K562 (cell line): ENCODE results near the gene NOTCH3. TPM values are rescaled to one million over a fixed set of nuclear protein-coding genes. Genes with fewer than 3 reads are reported as not detected.

Experiments used
- ATAC-seq: fragments of 200-7000 bp; cut with Tn5 transposase; 3 replicates; pipeline ENCODE4 v1.9.1; 2020; ENCODE audit warnings: moderate library complexity
- BruUV-seq: library from RNA; stranded (reverse); fragments of 400-500 nt; replicated peaks from 2 replicates; lab custom pipeline; 2021; lab: Mats Ljungman, UMichigan
- CTCF ChIA-PET: fragments of 300-600 bp; formaldehyde crosslinking; extraction: SDS; loops from one replicate; lab custom pipeline; 2021; ENCODE audit warnings: low intra/inter-chr PET ratio; lab: Yijun Ruan, JAX
- POLR2A ChIA-PET: fragments of 300-600, 350-650 bp; sonication (Branson Sonifier 250); formaldehyde crosslinking; extraction: SDS; loops from one replicate; lab custom pipeline; 2021; ENCODE audit warnings: antibody characterized with exemption, inconsistent platforms; lab: Yijun Ruan, JAX
- DNase-seq, 4 experiments: peaks; one replicate each; pipeline versions ENCODE4 v3.0.0 to v3.0.0-alpha.2; 2011 to 2018; ENCODE audit warnings: low spot score in 3 of 4, mixed read lengths in 3 of 4; ENCODE audit errors: extremely low read depth in 1 of 4
- FAIRE-seq: peaks from 2 replicates; lab custom pipeline; 2011; peaks lifted over from hg19 to GRCh38; lab: Jason Lieb, UNC
- H2AFZ ChIP-seq: 2 replicates; pipeline ENCODE4 v1.6.0; 2011; ENCODE audit warnings: low read depth, low read length, control low read depth, inconsistent platforms
- H3K27ac ChIP-seq: fragments of 200-600 bp; 3 replicates; pipeline ENCODE4 v1.8.0; 2011; ENCODE audit warnings: low read depth, mild to moderate bottlenecking, control low read depth, inconsistent platforms, low read length, moderate library complexity, mixed read lengths; ENCODE audit errors: extremely low read depth
- H3K27me3 ChIP-seq, 2 experiments: fragments of 300-600 bp in 1 of 2; 2 replicates in 1 of 2; 3 replicates in 1 of 2; pipeline versions ENCODE4 v1.6.0 to v1.8.0; 2011; ENCODE audit warnings: inconsistent platforms in 2 of 2, low read length in 2 of 2, mild to moderate bottlenecking in 1 of 2, mixed read lengths in 1 of 2, moderate library complexity in 1 of 2; ENCODE audit not compliant: control insufficient read depth in 2 of 2, insufficient read depth in 2 of 2
- H3K36me3 ChIP-seq: fragments of 300-600 bp; 3 replicates; pipeline ENCODE4 v1.8.0; 2011; ENCODE audit warnings: mild to moderate bottlenecking, low read length, inconsistent platforms; ENCODE audit not compliant: control insufficient read depth, insufficient read depth
- H3K4me1 ChIP-seq, 2 experiments: fragments of 200-600 bp in 1 of 2; replicated peaks in 1 of 2; 2 replicates in 1 of 2; 3 replicates in 1 of 2; pipeline versions ENCODE4 v1.5.1 to v1.8.0; 2011; ENCODE audit warnings: inconsistent platforms in 2 of 2, low read length in 2 of 2, mild to moderate bottlenecking in 1 of 2, mixed read lengths in 1 of 2, moderate library complexity in 1 of 2; ENCODE audit not compliant: control insufficient read depth in 2 of 2, insufficient read depth in 2 of 2
- H3K4me2 ChIP-seq: 2 replicates; pipeline ENCODE4 v1.6.1; 2011; ENCODE audit warnings: low read length, control low read depth, inconsistent platforms, mixed read lengths; ENCODE audit not compliant: insufficient read depth
- H3K4me3 ChIP-seq: fragments of 200-600 bp; sonication (generic), shearing (Covaris generic); 2 replicates; pipeline ENCODE4 v1.5.1; 2016; ENCODE audit warnings: control low read depth, inconsistent platforms
- H3K79me2 ChIP-seq: fragments of 200-600 bp; 3 replicates; pipeline ENCODE4 v1.8.0; 2011; ENCODE audit warnings: low read length, inconsistent platforms; ENCODE audit not compliant: control insufficient read depth, insufficient read depth
- H3K9ac ChIP-seq, 2 experiments: 2 replicates each; pipeline versions ENCODE4 v1.6.0 to v1.6.1; 2011; ENCODE audit warnings: low read depth in 2 of 2, low read length in 2 of 2, control low read depth in 1 of 2, inconsistent platforms in 1 of 2, mild to moderate bottlenecking in 1 of 2, mixed read lengths in 1 of 2; ENCODE audit not compliant: insufficient read depth in 1 of 2
- H3K9me1 ChIP-seq: one replicate; pipeline ENCODE4 v1.6.0; 2011; ENCODE audit warnings: inconsistent platforms, mild to moderate bottlenecking, low read length, moderate library complexity; ENCODE audit not compliant: control insufficient read depth, insufficient read depth
- H3K9me3 ChIP-seq: replicated peaks from 2 replicates; pipeline ENCODE4 v1.5.1; 2011; ENCODE audit warnings: low read depth, low read length, inconsistent platforms; ENCODE audit not compliant: control insufficient read depth, insufficient read depth
- H4K20me1 ChIP-seq: replicated peaks from 2 replicates; pipeline ENCODE4 v1.6.1; 2011; ENCODE audit warnings: low read length, inconsistent platforms, mixed read lengths; ENCODE audit not compliant: control insufficient read depth, insufficient read depth
- ATF4 ChIP-seq: fragments of 450-650 bp; formaldehyde crosslinking; IDR thresholded peaks from 2 replicates; pipeline ENCODE4 v1.4.0; 2022; ENCODE audit warnings: mild to moderate bottlenecking, moderate library complexity
- MCM2 ChIP-seq: fragments of 450-650 bp; IDR thresholded peaks from 2 replicates; pipeline ENCODE4 v1.6.1; 2017; ENCODE audit warnings: low read depth, mild to moderate bottlenecking
- NR2C1 ChIP-seq, 2 experiments: fragments of 450-650 bp; IDR thresholded peaks; 2 replicates each; pipeline ENCODE4 v1.6.1; 2017; ENCODE audit warnings: mild to moderate bottlenecking in 2 of 2, antibody characterized with exemption in 1 of 2, inconsistent platforms in 1 of 2, missing compliant biosample characterization in 1 of 2, missing genetic modification characterization in 1 of 2
- POLR2G ChIP-seq: fragments of 200-400 bp; formaldehyde crosslinking; IDR thresholded peaks from 2 replicates; pipeline ENCODE4 v1.6.1; 2017; ENCODE audit warnings: low read depth, mild to moderate bottlenecking, antibody characterized with exemption, low read length, moderate library complexity
- RBM22 ChIP-seq: fragments of 200-400 bp; formaldehyde crosslinking; IDR thresholded peaks from 2 replicates; pipeline ENCODE4 v1.6.1; 2018; ENCODE audit warnings: low read length, low read depth; ENCODE audit not compliant: poor library complexity, severe bottlenecking
- TEAD4 ChIP-seq, 2 experiments: sonication (generic) in 1 of 2; formaldehyde crosslinking in 1 of 2; IDR thresholded peaks; 2 replicates each; pipeline versions ENCODE4 v1.6.1 to v1.8.0; 2012 to 2022; ENCODE audit warnings: borderline replicate concordance in 1 of 2, inconsistent platforms in 1 of 2, low read length in 1 of 2, mild to moderate bottlenecking in 1 of 2, missing genetic modification reagents in 1 of 2
- ZNF224 ChIP-seq: sonication (generic); formaldehyde crosslinking; IDR thresholded peaks from 2 replicates; pipeline ENCODE4 v1.8.0; 2022; ENCODE audit warnings: mild to moderate bottlenecking, missing genetic modification reagents
- WGBS: fragments of 100-300 bp; shearing (Covaris generic); methylation state at CpG from one replicate; pipeline ENCODE4 v1.1.6; 2016; ENCODE audit warnings: low coverage, mixed read lengths; ENCODE audit not compliant: insufficient coverage; ENCODE audit errors: missing lambda C conversion rate; 5-methylcytosine and 5-hydroxymethylcytosine counted together
- in situ Hi-C: fragments of 300-500 bp; cut with MboI; formaldehyde crosslinking; loops from 4 replicates; pipeline ENCODE4 v1.15.0; 2018; ENCODE audit warnings: inconsistent platforms, mixed read lengths
- intact Hi-C: fragments of 100-400 bp; cut with micrococcal nuclease; formaldehyde crosslinking; loops from 2 replicates; pipeline ENCODE4 v1.14.2; 2022
- polyA plus RNA-seq, 8 experiments: library from polyadenylated mRNA; depleted of rRNA in 4 of 8; stranded (reverse) in 5 of 8; unstranded in 3 of 8; fragments of >200 nt; fragmentation: Nextera tagmentation in 2 of 8; fragmentation: Illumina TruSeq in 1 of 8; extraction: Ambion mirVana in 2 of 8; extraction: Trizol in 1 of 8; gene quantifications; 2 replicates each; pipeline versions ENCODE4 v1.2.1 to v1.2.3, GENCODE V29; 2011 to 2014; ENCODE audit warnings: inconsistent platforms in 1 of 8, missing spikeins in 1 of 8
- total RNA-seq, 7 experiments: library from RNA; depleted of rRNA in 6 of 7; stranded (reverse); fragments of >200 nt in 6 of 7; fragmentation: Illumina TruSeq in 2 of 7; extraction: Trizol in 2 of 7; gene quantifications; 2 replicates each; pipeline versions ENCODE4 v1.2.1 to v1.2.3, GENCODE V29; 2011 to 2021; ENCODE audit warnings: low replicate concordance in 1 of 7

The NOTCH3 gene
- total and polyA plus RNA-seq, 9 of the 15 experiments (the other 6 are each of a cell fraction or from before 2014, with no cell fraction given): under 0.01 to 1.2 (median 0.16) TPM

GRCh38 chr19:15237759-15238638, 37.2 kb upstream of the NOTCH3 start:
- BruUV-seq: no TSS peak
- CTCF ChIA-PET: no interaction called here

GRCh38 chr19:15236886-15237285, 36.1 kb upstream of the NOTCH3 start:
- no peak overlapping the region; a peak in 1 of 4 replicates for H3K9ac ChIP-seq
- no peak overlapping the region for H3K4me2 ChIP-seq
- ChIA-PET POLR2A (no interaction called here), CTCF (no interaction called here)
- no peak for FAIRE-seq
- H3K27me3 ChIP-seq: no peaks in the 10 kb centered on the region
- H3K27ac ChIP-seq: no peak overlapping the region
- H3K79me2 ChIP-seq: no peaks in the 10 kb centered on the region
- intact Hi-C loops (no loop called here), in situ Hi-C loops (no loop called here)
- no peak for DNase-seq
- no TSS peak for BruUV-seq
- WGBS: 94% methylated on average over 7 of the region's 9 CpGs
- no peak overlapping the region for H3K4me3 ChIP-seq
- peaks cover 8% of the 10 kb centered on the region; the same call in 1 of the 2 replicates for H4K20me1 ChIP-seq
- peaks cover 60% of the 10 kb centered on the region; the same call in 2 of the 3 replicates for H3K36me3 ChIP-seq
- peak; percentile 69 for TF ChIP-seq RBM22
- no peak for TF ChIP-seq ATF4 (CRISPR knock-in tag)
- no peaks in the 10 kb centered on the region for H3K9me3 ChIP-seq
- peaks cover 0 to 4% of the 10 kb centered on the region in 2 experiments; a peak in 1 of 5 replicates for H3K4me1 ChIP-seq
- no peak overlapping the region for H2AFZ ChIP-seq
- ATAC-seq: no peak
- no peaks in the 10 kb centered on the region for H3K9me1 ChIP-seq

More at GRCh38 chr19:15237759-15238638, 37.2 kb upstream of the NOTCH3 start:
- peak; percentile 95 for TF ChIP-seq RBM22
- no peak for TF ChIP-seq MCM2
- peak; percentile 56; the same call in 1 of the 2 replicates for TF ChIP-seq POLR2G
- no peak for TF ChIP-seq ZNF224 (CRISPR knock-in tag)
- TF ChIP-seq TEAD4 (IDR thresholded peaks at IDR 0.05; ENCODE audit: low read length): no peak
- TF ChIP-seq TEAD4 (CRISPR knock-in tag; IDR thresholded peaks at IDR 0.05; ENCODE audit: borderline replicate concordance): no peak
- no peak for TF ChIP-seq NR2C1 (IDR thresholded peaks at IDR 0.05)
- TF ChIP-seq NR2C1 (tag; IDR thresholded peaks at IDR 0.05): no peak
- Histone ChIP-seq H3K4me3 (no peak overlapping the region), H3K9me1 (no peaks in the 10 kb centered on the region), H3K36me3 (peaks cover 68% of the 10 kb centered on the region; the same call in 2 of the 3 replicates), H3K27ac (no peak overlapping the region), H2AFZ (no peak overlapping the region), H3K4me2 (no peak overlapping the region), H4K20me1 (peaks cover 8% of the 10 kb centered on the region), H3K27me3 (no peaks in the 10 kb centered on the region), H3K79me2 (no peaks in the 10 kb centered on the region), H3K4me1 (peaks cover 0 to 4% of the 10 kb centered on the region in 2 experiments; a peak in 1 of 5 replicates), H3K9ac (no peak overlapping the region; a peak in 1 of 4 replicates), H3K9me3 (no peaks in the 10 kb centered on the region)
- WGBS: 95% methylated on average over 15 of the region's 42 CpGs
- no peak for ATAC-seq
- FAIRE-seq: no peak
- intact Hi-C loops (no loop called here), in situ Hi-C loops (no loop called here)
- POLR2A ChIA-PET: interaction anchor here (1.0 to 1.1 kb wide), 3 partner anchors 11 to 121 kb away, joined by 3 to 7 read pairs (median 5); no protein-coding TSS in a partner anchor
- DNase-seq: no peak
